Fibroblast of peridontal ligament (primary cell): ENCODE data around the gene CEP97.

Experiments used
- DNase-seq: peaks from one replicate; pipeline ENCODE4 v3.0.0-alpha.2; 2010; ENCODE audit errors: extremely low read depth

The CEP97 gene

GRCh38 chr3:101813817-101814440 is 89.5 kb downstream of the CEP97 start:
- peak; percentile 69 for DNase-seq

GRCh38 chr3:101814835-101815234 is 90.4 kb downstream of the CEP97 start:
- no peak for DNase-seq

GRCh38 chr3:101816215-101817149 is 92.1 kb downstream of the CEP97 start:
- DNase-seq, result no peak

- DNase-seq, result no peak
These were observed 93.6 kb downstream of the CEP97 start for GRCh38 chr3:101817992-101818391.

- DNase-seq, result no peak
These were observed 95.3 kb downstream of the CEP97 start for GRCh38 chr3:101819649-101820206.
